Fibroblast of villous mesenchyme (primary cell): ENCODE measurements around the gene RNF138. TPM values are rescaled to one million over a fixed set of nuclear protein-coding genes. Genes with fewer than 3 reads are reported as not detected.
A peak's percentile ranks its signal among the peaks of the same experiment; 100 is the strongest.

Experiments used
- DNase-seq: peaks from one replicate; pipeline ENCODE4 v3.0.0-alpha.2; 2010; ENCODE audit warnings: low read depth
- H3K4me3 ChIP-seq: 2 replicates; pipeline ENCODE4 v1.5.1; 2011; ENCODE audit warnings: low read depth, mild to moderate bottlenecking, low read length
- total RNA-seq: library from RNA; depleted of rRNA; stranded (reverse); fragments of >200 nt; gene quantifications from 2 replicates; pipeline ENCODE4 v1.2.3, GENCODE V29; 2012
- TF ChIP-seq, protein P1 (sequence below): IDR thresholded peaks from 2 replicates; pipeline ENCODE4 v1.5.1; 2012; ENCODE audit warnings: low read depth, mild to moderate bottlenecking, low read length; ENCODE audit not compliant: insufficient read depth

The RNF138 gene
- total RNA-seq, 1 donor = 35.4 TPM

DNA sequence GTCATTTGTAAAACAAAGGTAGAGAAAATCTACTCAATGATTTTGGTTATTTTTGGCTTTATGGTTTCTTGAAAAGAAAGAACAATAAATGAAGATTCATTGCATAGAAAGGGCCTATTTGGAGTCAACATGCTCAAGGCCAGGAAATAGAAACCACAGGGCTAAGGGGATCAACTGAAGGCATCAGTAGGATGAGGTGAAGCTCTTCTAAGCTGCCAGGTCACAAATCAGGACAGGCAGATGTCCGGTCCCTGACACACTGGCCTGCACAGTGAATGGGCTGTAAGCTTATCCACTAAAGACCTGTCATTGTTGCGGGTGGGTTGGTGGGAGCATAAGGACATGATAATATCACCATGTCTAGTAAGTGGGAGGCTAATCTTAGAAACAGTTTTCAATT is 31.6 kb upstream of the RNF138 start:
- no peak for DNase-seq

DNA sequence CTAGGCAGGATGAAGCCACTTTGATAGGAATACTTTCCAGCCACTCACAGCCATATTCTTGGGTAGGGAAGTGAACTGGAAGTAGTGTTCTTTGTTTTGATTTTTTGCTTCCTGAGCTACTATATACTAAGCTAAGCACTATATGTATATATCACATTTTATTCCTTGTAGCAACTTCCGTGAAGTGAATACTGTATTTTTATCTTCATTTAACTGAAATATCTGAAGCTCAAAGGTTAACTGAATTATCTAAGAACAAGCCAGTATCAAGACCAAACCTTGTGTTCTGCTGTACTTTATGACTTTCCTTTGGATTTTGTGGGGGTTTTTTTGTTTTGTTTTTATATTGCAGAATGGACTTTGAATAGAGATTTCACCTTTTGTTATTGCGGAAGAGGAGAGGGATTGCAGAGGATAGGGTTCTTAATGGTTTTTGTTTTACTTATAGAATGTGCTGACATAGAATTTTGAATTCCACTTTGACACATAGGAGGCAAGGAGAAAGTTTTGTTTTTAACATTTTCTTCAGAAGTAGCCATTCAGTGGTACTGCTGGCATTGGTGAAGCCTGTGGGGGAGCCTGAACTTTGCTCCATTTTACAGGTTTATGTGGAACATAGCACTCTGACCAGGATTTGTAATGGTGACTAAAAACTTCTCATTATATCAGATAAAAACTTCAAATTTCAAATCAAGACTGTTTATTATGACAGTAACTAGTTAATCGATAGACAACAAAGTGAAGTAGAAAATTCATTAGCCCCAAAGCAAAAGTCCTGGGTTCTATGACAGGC is 24.1 kb upstream of the RNF138 start:
- DNase-seq = no peak
- no peak overlapping the region for H3K4me3 ChIP-seq
- TF ChIP-seq, protein P1, sequence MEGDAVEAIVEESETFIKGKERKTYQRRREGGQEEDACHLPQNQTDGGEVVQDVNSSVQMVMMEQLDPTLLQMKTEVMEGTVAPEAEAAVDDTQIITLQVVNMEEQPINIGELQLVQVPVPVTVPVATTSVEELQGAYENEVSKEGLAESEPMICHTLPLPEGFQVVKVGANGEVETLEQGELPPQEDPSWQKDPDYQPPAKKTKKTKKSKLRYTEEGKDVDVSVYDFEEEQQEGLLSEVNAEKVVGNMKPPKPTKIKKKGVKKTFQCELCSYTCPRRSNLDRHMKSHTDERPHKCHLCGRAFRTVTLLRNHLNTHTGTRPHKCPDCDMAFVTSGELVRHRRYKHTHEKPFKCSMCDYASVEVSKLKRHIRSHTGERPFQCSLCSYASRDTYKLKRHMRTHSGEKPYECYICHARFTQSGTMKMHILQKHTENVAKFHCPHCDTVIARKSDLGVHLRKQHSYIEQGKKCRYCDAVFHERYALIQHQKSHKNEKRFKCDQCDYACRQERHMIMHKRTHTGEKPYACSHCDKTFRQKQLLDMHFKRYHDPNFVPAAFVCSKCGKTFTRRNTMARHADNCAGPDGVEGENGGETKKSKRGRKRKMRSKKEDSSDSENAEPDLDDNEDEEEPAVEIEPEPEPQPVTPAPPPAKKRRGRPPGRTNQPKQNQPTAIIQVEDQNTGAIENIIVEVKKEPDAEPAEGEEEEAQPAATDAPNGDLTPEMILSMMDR = no peak

More for the DNA sequence above, 31.6 kb upstream of the RNF138 start:
- TF ChIP-seq, protein P1 = no peak
- H3K4me3 ChIP-seq = no peak overlapping the region

DNA sequence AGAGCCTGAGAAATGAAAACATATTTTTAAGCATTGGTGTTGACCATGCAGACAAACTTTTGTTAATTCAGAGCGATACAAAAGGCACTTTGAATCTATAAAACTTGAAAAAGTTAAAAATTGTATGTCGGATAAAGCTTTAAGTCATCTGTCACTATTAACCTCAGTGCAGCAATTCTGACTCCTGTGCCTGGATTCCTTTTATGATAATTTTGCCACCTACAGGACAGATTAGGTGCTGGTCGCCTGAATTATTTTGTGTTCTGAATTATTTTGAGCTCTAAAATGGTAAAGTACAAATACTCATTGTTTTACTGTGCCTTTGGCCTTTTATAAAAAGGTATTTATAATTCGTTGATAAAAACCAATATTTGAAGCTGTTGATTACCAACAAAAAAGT is 19.4 kb upstream of the RNF138 start:
- TF ChIP-seq, protein P1 = peak; percentile 34
- DNase-seq = no peak
- no peak overlapping the region for H3K4me3 ChIP-seq

DNA sequence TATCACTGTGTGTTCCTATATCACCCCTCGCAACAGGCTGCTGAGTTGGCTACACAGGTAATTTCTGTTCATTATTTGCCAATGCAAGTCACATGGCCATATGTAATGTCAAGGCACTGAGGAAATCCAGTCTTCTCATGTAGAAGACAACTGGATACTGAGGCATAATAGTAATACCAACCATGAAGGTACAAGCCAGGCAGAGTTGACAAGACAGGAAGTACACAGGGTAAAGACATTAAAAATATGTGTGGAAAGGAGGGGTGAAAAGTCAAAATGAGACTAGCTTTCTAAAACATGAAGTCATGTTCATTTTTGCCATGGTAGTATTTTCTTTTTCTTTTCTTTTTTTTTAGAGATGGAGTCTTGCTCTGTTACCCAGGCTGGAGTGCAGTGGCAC is 17.5 kb upstream of the RNF138 start:
- H3K4me3 ChIP-seq = no peak overlapping the region
- DNase-seq = no peak
- TF ChIP-seq, protein P1 = no peak

DNA sequence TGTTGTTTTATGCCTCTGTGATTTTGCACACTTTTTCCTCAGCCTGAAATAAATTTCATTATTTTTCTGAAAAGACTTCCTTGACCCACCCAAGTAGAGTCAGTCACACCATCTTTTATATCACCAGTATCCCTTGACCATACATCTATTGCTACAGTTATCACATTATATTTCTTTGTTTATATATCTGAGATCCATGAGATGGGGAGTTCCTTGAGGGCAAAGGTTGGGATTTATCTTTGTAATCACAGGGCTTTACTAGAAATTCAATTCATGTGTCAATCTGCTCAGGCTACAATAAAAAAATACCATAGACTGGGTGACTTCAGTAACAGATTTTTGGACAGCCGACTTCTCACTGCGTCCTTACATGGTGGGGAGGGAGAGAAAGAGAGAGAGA is 12.8 kb upstream of the RNF138 start:
- no peak for DNase-seq
- TF ChIP-seq, protein P1 = no peak
- H3K4me3 ChIP-seq = no peak overlapping the region

DNA sequence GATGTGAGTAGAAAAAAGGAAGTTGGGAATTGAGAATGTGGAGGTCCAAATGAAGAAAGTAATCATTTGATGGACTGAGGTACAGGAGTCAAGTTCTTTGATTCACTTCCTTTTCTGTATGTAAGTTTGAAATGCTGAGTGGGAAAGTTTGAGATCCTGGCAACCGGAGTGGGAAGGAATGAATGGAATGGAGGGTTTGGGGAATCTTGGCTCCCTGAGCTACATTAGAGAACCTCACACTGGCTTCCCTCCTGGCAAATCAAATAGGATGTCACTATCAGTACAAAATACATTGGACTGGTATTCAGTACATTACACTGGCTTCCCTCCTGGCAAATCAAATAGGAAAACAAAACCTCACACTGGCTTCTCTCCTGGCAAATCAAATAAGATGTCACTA is 9.8 kb upstream of the RNF138 start:
- H3K4me3 ChIP-seq = no peak overlapping the region
- no peak for DNase-seq
- TF ChIP-seq, protein P1 = no peak

DNA sequence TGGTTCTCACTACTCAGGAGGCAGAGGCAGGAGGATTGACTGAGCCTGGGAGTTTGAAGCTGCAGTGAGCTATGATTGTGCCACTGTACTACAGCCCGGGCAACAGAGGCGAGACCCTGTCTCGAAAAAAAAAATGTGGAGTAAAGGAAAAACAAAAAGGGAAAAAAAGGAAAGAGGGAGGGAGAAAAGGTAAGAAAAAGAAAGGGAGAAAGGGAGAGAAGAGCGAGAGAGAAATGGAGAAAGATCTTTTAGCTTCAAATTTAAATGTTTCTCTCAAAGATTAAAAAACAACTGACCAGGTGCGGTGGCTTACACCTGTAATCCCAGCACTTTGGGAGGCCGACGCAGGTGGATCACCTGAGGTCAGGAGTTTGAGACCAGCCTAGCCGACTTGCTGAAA is 7.9 kb upstream of the RNF138 start:
- TF ChIP-seq, protein P1 = no peak
- no peak for DNase-seq
- no peak overlapping the region for H3K4me3 ChIP-seq
